H9 (cell line): ENCODE data around the gene NAPB. TPM values are rescaled to one million over a fixed set of nuclear protein-coding genes. Genes with fewer than 3 reads are reported as not detected.

Source experiments
- DNase-seq: peaks from one replicate; pipeline ENCODE4 v3.0.0-alpha.2; 2017
- H2AFZ ChIP-seq: one replicate; pipeline ENCODE4 v1.6.1; 2013; ENCODE audit warnings: mild to moderate bottlenecking, low read length, control low read depth, moderate library complexity
- H2AK5ac ChIP-seq: 2 replicates; pipeline ENCODE4 v1.6.1; 2013; ENCODE audit warnings: low read length, control low read depth, mixed read lengths; ENCODE audit not compliant: insufficient read length
- H2BK120ac ChIP-seq: one replicate; pipeline ENCODE4 v1.6.1; 2013; ENCODE audit warnings: low read depth, mild to moderate bottlenecking, low read length, control low read depth, inconsistent platforms; ENCODE audit not compliant: poor library complexity, severe bottlenecking
- H2BK12ac ChIP-seq: 2 replicates; pipeline ENCODE4 v1.6.1; 2013; ENCODE audit warnings: low read length, control low read depth, mixed read lengths, low read depth; ENCODE audit not compliant: insufficient read length
- H2BK15ac ChIP-seq: 2 replicates; pipeline ENCODE4 v1.6.1; 2013; ENCODE audit warnings: low read depth, low read length, control low read depth
- H2BK20ac ChIP-seq: one replicate; pipeline ENCODE4 v1.6.1; 2013; ENCODE audit warnings: low read depth, mild to moderate bottlenecking, low read length, control low read depth, inconsistent platforms; ENCODE audit not compliant: poor library complexity, severe bottlenecking
- H2BK5ac ChIP-seq: 2 replicates; pipeline ENCODE4 v1.6.1; 2013; ENCODE audit warnings: low read length, control low read depth, mixed read lengths; ENCODE audit not compliant: insufficient read length
- H3K14ac ChIP-seq: 2 replicates; pipeline ENCODE4 v1.6.1; 2013; ENCODE audit warnings: low read length, control low read depth; ENCODE audit not compliant: insufficient read depth
- H3K18ac ChIP-seq: 2 replicates; pipeline ENCODE4 v1.6.1; 2013; ENCODE audit warnings: low read depth, mild to moderate bottlenecking, mixed read lengths, low read length, control low read depth; ENCODE audit not compliant: insufficient read length
- H3K23ac ChIP-seq: 2 replicates; pipeline ENCODE4 v1.6.1; 2013; ENCODE audit warnings: low read length, control low read depth, mixed read lengths, low read depth; ENCODE audit not compliant: insufficient read length
- H3K23me2 ChIP-seq: 2 replicates; pipeline ENCODE4 v1.6.1; 2013; ENCODE audit warnings: low read depth, mild to moderate bottlenecking, mixed read lengths, low read length, control low read depth; ENCODE audit not compliant: insufficient read length, poor library complexity, severe bottlenecking
- H3K27ac ChIP-seq: 2 replicates; pipeline ENCODE4 v1.5.1; 2013; ENCODE audit warnings: low read length, control low read depth, mixed read lengths, low read depth; ENCODE audit not compliant: insufficient read length
- H3K27me3 ChIP-seq: 2 replicates; pipeline ENCODE4 v1.6.1; 2013; ENCODE audit warnings: low read length, control low read depth, inconsistent platforms; ENCODE audit not compliant: insufficient read depth
- H3K4ac ChIP-seq: 2 replicates; pipeline ENCODE4 v1.6.1; 2013; ENCODE audit warnings: low read depth, mild to moderate bottlenecking, control low read depth, inconsistent platforms, low read length, moderate library complexity
- H3K4me1 ChIP-seq: 2 replicates; pipeline ENCODE4 v1.6.1; 2013; ENCODE audit warnings: low read length, control low read depth, inconsistent platforms; ENCODE audit not compliant: insufficient read depth
- H3K4me2 ChIP-seq: 2 replicates; pipeline ENCODE4 v1.6.1; 2013; ENCODE audit warnings: low read length, control low read depth, mixed read lengths; ENCODE audit not compliant: insufficient read length, insufficient read depth
- H3K56ac ChIP-seq: 2 replicates; pipeline ENCODE4 v1.6.1; 2013; ENCODE audit warnings: low read depth, mild to moderate bottlenecking, mixed read lengths, low read length, control low read depth; ENCODE audit not compliant: insufficient read length
- H3K79me1 ChIP-seq: 2 replicates; pipeline ENCODE4 v1.6.1; 2013; ENCODE audit warnings: low read depth, mild to moderate bottlenecking, moderate library complexity, low read length, control low read depth, inconsistent platforms; ENCODE audit not compliant: insufficient read depth, poor library complexity, severe bottlenecking
- H3K79me2 ChIP-seq: 2 replicates; pipeline ENCODE4 v1.6.1; 2013; ENCODE audit warnings: low read length, control low read depth, inconsistent platforms; ENCODE audit not compliant: insufficient read depth
- H3K9ac ChIP-seq: 2 replicates; pipeline ENCODE4 v1.6.1; 2013; ENCODE audit warnings: low read length, control low read depth, mixed read lengths; ENCODE audit not compliant: insufficient read length; ENCODE audit errors: extremely low read depth
- H3K9me3 ChIP-seq: one replicate; pipeline ENCODE4 v1.6.1; 2013; ENCODE audit warnings: low read depth, low read length, inconsistent platforms; ENCODE audit not compliant: control insufficient read depth
- H3T11ph ChIP-seq: one replicate; pipeline ENCODE4 v1.6.1; 2013; ENCODE audit warnings: mild to moderate bottlenecking, low read length, control low read depth, inconsistent platforms
- H4K20me1 ChIP-seq: one replicate; pipeline ENCODE4 v1.6.1; 2013; ENCODE audit not compliant: control insufficient read depth, insufficient read length, insufficient read depth
- H4K5ac ChIP-seq: 2 replicates; pipeline ENCODE4 v1.6.1; 2013; ENCODE audit warnings: low read depth, mild to moderate bottlenecking, mixed read lengths, low read length, control low read depth; ENCODE audit not compliant: insufficient read length
- H4K8ac ChIP-seq: replicated peaks from 2 replicates; pipeline ENCODE4 v1.6.1; 2013; ENCODE audit warnings: low read length, control low read depth, mixed read lengths, low read depth; ENCODE audit not compliant: insufficient read length
- H4K91ac ChIP-seq: 2 replicates; pipeline ENCODE4 v1.6.1; 2013; ENCODE audit warnings: low read depth, mild to moderate bottlenecking, moderate library complexity, mixed read lengths, low read length, control low read depth; ENCODE audit not compliant: insufficient read length
- H3K27ac Mint-ChIP-seq, 3 experiments: 2 replicates in 2 of 3; 3 replicates in 1 of 3; pipeline ENCODE4 v1.8.0; 2020 to 2021; ENCODE audit warnings: mixed read lengths in 3 of 3, mild to moderate bottlenecking in 1 of 3, moderate library complexity in 1 of 3
- H3K27me3 Mint-ChIP-seq: 2 replicates; pipeline ENCODE4 v1.8.0; 2021; ENCODE audit warnings: low read depth, mild to moderate bottlenecking, moderate library complexity, mixed read lengths
- H3K36me3 Mint-ChIP-seq, 3 experiments: 2 replicates in 2 of 3; 3 replicates in 1 of 3; pipeline ENCODE4 v1.8.0; 2020 to 2021; ENCODE audit warnings: low read depth in 3 of 3, mixed read lengths in 3 of 3; ENCODE audit not compliant: insufficient read depth in 1 of 3
- H3K4me1 Mint-ChIP-seq, 2 experiments: 2 replicates each; pipeline ENCODE4 v1.8.0; 2020; ENCODE audit warnings: mixed read lengths in 2 of 2
- H3K4me3 Mint-ChIP-seq, 2 experiments: 2 replicates in 1 of 2; 3 replicates in 1 of 2; pipeline ENCODE4 v1.8.0; 2020 to 2021; ENCODE audit warnings: mild to moderate bottlenecking in 2 of 2, mixed read lengths in 2 of 2, moderate library complexity in 1 of 2
- H3K9me3 Mint-ChIP-seq, 2 experiments: 2 replicates in 1 of 2; 3 replicates in 1 of 2; pipeline ENCODE4 v1.8.0; 2020; ENCODE audit warnings: mild to moderate bottlenecking in 2 of 2, mixed read lengths in 2 of 2, moderate library complexity in 1 of 2
- CTCF ChIP-seq: fragments of 200-600 bp; sonication (generic); conservative IDR thresholded peaks from 3 replicates; pipeline ENCODE4 v1.8.0; 2021; ENCODE audit warnings: antibody characterized with exemption, mild to moderate bottlenecking
- WGBS: extraction: QIAGEN DNeasy Blood & Tissue Kit; methylation state at CpG from one replicate; pipeline ENCODE4 v1.1.7; 2013; ENCODE audit warnings: missing lambda C conversion rate, low lambda C conversion rate, mixed read lengths; ENCODE audit not compliant: insufficient read length; ENCODE audit errors: extremely low coverage; 5-methylcytosine and 5-hydroxymethylcytosine counted together
- total RNA-seq: library from RNA; stranded (reverse); gene quantifications from 2 replicates; pipeline ENCODE4 v1.2.1, GENCODE V29; 2021

NAPB gene
- total RNA-seq, 1 experiment from 2014 or later = 10.4 TPM

GRCh38 chr20:23410916-23411695, 10.2 kb downstream of the NAPB start:
- Histone ChIP-seq H3K23ac (no peak overlapping the region), H2BK12ac (no peak overlapping the region), H2BK15ac (no peak overlapping the region), H4K20me1 (no peaks in the 10 kb centered on the region), H2BK120ac (no peak overlapping the region), H3K27me3 (no peaks in the 10 kb centered on the region), H3K79me1 (peaks cover 8% of the 10 kb centered on the region), H2BK20ac (no peak overlapping the region), H2BK5ac (no peak overlapping the region), H3K27ac (no peak overlapping the region), H3K9ac (no peak overlapping the region), H3K56ac (no peak overlapping the region), H2AFZ (no peak overlapping the region), H3K18ac (no peak overlapping the region), H3K4me1 (no peaks in the 10 kb centered on the region; the same call in 1 of the 2 replicates), H4K5ac (no peak overlapping the region), H3K4ac (no peak overlapping the region), H2AK5ac (no peak overlapping the region), H3K4me2 (no peak overlapping the region), H4K91ac (no peak overlapping the region), H3K9me3 (no peaks in the 10 kb centered on the region), H4K8ac (no peak overlapping the region), H3K79me2 (peaks cover 17% of the 10 kb centered on the region; the same call in 1 of the 2 replicates), H3T11ph (no peak overlapping the region), H3K14ac (no peak overlapping the region), H3K23me2 (no peaks in the 10 kb centered on the region)
- H3K4me3 Mint-ChIP-seq = no peak overlapping the region
- TF ChIP-seq CTCF = no peak
- H3K36me3 Mint-ChIP-seq = peaks cover 0 to 6% (median 0%) of the 10 kb centered on the region in 3 experiments; a peak in 3 of 7 replicates
- H3K4me1 Mint-ChIP-seq = peaks cover 6 to 20% of the 10 kb centered on the region in 2 experiments
- DNase-seq = no peak
- peak overlapping the region in 1 of 3 experiments; percentile 2; a peak in 1 of 7 replicates for H3K27ac Mint-ChIP-seq
- no CpG with 5 or more reads among the region's 3 CpGs for WGBS
- no peaks in the 10 kb centered on the region for H3K27me3 Mint-ChIP-seq
- H3K9me3 Mint-ChIP-seq = no peaks in the 10 kb centered on the region
